Measurements from ENCODE around the gene ZIC2. TPM values are rescaled to one million over a fixed set of nuclear protein-coding genes. Genes with fewer than 3 reads are reported as not detected.

Gene ZIC2
- total RNA-seq, 2 donors from 2014 or later: 0.05 to 0.51 TPM

- H3K36me3 ChIP-seq: no peaks in the 10 kb centered on the region
- TF ChIP-seq POLR2A (IDR thresholded peaks at IDR 0.05) (no peak), POLR2AphosphoS5 (IDR thresholded peaks at IDR 0.05) (no peak), CTCF (IDR thresholded peaks at IDR 0.05) (no peak)
- H3K4me3 ChIP-seq: no peak overlapping the region
- H3K27ac ChIP-seq: no peak overlapping the region
- 16% methylated on average over 18 of the region's 18 CpGs for WGBS
- intact Hi-C loops (cut with DNase I): no loop called here
- H3K4me1 ChIP-seq (replicated peaks): peaks cover 8% of the 10 kb centered on the region
- peaks cover 80% of the 10 kb centered on the region for H3K27me3 ChIP-seq (replicated peaks; ENCODE audit: insufficient read depth)
- DNase-seq (ENCODE audit: low spot score): no peak
- H3K9me3 ChIP-seq: no peaks in the 10 kb centered on the region
Observed at GRCh38 chr13:99974296-99974938, 7.2 kb upstream of the ZIC2 start.

- peaks cover 9% of the 10 kb centered on the region for H3K4me1 ChIP-seq (replicated peaks)
- H3K36me3 ChIP-seq: no peaks in the 10 kb centered on the region
- H3K4me3 ChIP-seq: no peak overlapping the region
- H3K27ac ChIP-seq: no peak overlapping the region
- 9% methylated on average over 34 of the region's 34 CpGs for WGBS
- no peak for DNase-seq (ENCODE audit: low spot score)
- H3K27me3 ChIP-seq (replicated peaks; ENCODE audit: insufficient read depth): peaks cover 79% of the 10 kb centered on the region
- TF ChIP-seq POLR2A (IDR thresholded peaks at IDR 0.05) (no peak), POLR2AphosphoS5 (IDR thresholded peaks at IDR 0.05) (no peak), CTCF (IDR thresholded peaks at IDR 0.05) (no peak)
- intact Hi-C loops (cut with DNase I): no loop called here
- H3K9me3 ChIP-seq: no peaks in the 10 kb centered on the region
Observed at GRCh38 chr13:99974939-99975561, 6.5 kb upstream of the ZIC2 start.

GRCh38 chr13:99975626-99976025, 6.0 kb upstream of the ZIC2 start:
- intact Hi-C loops (cut with DNase I): no loop called here
- H3K4me1 ChIP-seq (replicated peaks): peaks cover 9% of the 10 kb centered on the region
- no peaks in the 10 kb centered on the region for H3K36me3 ChIP-seq
- no peak overlapping the region for H3K27ac ChIP-seq
- TF ChIP-seq CTCF (IDR thresholded peaks at IDR 0.05) (no peak), POLR2A (IDR thresholded peaks at IDR 0.05) (no peak), POLR2AphosphoS5 (IDR thresholded peaks at IDR 0.05) (no peak)
- H3K27me3 ChIP-seq (replicated peaks; ENCODE audit: insufficient read depth): peaks cover 79% of the 10 kb centered on the region
- DNase-seq (ENCODE audit: low spot score): no peak
- no peaks in the 10 kb centered on the region for H3K9me3 ChIP-seq
- H3K4me3 ChIP-seq: no peak overlapping the region
- WGBS: 19% methylated on average over 18 of the region's 19 CpGs

- Histone ChIP-seq H3K27me3 (replicated peaks; ENCODE audit: insufficient read depth) (peaks cover 69% of the 10 kb centered on the region), H3K27ac (no peak overlapping the region), H3K4me3 (no peak overlapping the region), H3K4me1 (replicated peaks) (peaks cover 11% of the 10 kb centered on the region), H3K36me3 (no peaks in the 10 kb centered on the region), H3K9me3 (no peaks in the 10 kb centered on the region)
- TF ChIP-seq POLR2AphosphoS5 (IDR thresholded peaks at IDR 0.05) (no peak), CTCF (IDR thresholded peaks at IDR 0.05) (no peak), POLR2A (IDR thresholded peaks at IDR 0.05) (no peak)
- intact Hi-C loops (cut with DNase I): no loop called here
- 65% methylated on average over 5 of the region's 5 CpGs for WGBS
- DNase-seq (ENCODE audit: low spot score): no peak
Observed at GRCh38 chr13:99976575-99976974, 5.0 kb upstream of the ZIC2 start.

Measured in prostate gland (tissue), 2 donors.